Fibroblast of the conjunctiva (primary cell): ENCODE data around the gene PISD.
"Not testable (repeated sequence)": the region's sequence is repeated elsewhere in the genome, so short reads cannot be mapped to it uniquely, and the experiment has no call there.

Source experiments
- DNase-seq: peaks from one replicate; pipeline ENCODE4 v3.0.0-alpha.2; 2010; ENCODE audit warnings: low read depth

The PISD gene

DNA sequence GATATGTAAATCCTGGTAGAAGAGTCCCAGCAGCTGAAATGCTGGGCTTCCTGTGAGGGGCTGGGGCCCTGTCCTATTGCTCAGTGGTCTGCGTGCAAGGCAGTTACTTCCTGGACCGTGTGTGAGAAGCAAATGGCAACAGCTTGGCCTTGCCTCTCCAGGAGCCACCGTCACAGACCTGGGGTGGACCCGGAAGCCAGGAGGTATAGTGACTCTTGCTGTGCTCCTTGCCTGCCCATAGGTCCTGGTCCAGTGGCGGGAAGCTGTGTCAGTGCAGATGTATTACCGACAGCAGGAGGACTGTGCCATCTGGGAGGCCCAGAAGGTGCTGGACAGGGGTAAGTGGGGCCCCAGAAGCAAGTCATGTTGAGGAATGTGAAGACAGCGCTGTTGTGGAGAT lies 54.3 kb downstream of the PISD start:
- DNase-seq, result no peak

DNA sequence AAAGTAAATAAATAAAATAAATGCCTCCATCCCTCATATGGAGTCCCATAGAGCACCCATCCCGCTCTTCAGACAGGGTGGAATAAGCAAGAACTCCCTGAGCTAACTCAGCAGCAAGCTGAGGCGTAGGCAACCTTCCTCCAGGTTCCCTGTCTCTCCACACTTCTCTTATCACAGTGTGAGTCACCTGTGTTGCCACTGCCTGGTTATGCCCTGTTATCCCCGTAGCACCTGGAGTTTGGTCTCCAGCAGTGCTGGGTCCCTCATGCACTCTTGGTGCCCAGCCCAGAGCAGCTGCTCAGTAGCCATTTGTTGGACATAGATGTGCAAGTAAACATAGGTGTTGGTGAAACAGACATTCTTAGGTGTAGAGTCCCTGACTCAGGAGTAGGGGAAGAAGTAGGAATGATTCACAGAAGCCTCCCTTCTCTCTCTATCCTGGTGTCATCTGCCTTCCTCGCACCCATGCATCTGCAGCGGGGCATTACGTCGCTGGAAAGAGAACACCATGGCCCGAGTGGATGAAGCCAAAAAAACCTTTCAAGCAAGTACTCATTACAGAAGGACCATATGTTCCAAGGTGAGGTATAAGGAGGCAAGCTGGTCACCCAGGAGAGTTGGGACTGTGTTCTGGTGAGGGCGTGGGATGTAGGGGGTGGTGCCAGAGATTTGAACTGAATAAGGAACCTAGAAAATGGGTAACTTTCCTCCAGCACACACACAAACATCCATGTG lies 56.0 kb downstream of the PISD start:
- no peak for DNase-seq

DNA sequence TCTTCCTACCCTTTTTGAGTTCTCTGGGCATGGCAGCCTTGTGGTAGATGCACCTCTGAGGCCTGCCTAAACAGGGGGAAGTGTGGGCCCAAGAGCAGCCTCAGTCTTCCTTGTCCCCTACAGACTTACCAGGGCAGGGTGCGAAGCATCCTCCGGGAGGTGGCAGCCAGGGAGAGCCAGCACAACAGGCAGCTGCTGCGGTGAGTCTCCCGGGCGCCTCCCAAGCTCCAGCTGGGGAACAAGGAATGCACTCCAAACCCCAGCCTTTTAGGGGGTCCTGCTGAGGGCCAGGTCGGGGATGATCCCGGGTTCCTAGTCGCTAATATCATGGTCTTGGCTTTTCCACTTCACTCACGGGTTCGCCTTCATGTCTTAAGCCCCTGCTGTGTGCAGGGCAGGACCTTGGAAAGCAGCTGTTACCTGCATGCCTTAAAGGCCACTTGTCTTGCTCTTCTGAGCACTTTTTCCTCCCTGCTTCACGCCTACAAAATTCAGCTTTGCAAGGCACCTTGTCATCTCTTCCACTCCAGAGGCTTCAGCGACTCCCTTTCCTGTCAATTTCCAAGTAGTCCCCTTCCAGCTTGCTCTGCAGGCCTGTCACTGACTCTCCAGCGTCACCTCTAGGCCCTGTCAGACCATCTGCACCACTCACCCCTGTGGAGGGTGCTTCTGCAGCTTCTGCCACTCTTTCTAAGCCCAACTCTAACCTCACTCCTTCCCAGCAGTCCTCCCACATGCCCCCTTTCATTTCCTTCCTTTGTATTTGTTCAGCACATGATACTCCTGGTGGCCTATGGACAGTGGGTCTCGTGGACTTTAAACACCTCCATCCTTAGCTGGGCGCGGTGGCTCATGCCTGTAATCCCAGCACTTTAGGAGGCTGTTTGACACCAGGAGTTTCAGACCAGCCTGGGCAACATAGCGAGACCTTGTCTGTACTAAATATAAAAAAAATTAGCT lies 57.0 kb downstream of the PISD start:
- DNase-seq, result no peak

GRCh38 chr22:31604137-31604705 lies 57.8 kb downstream of the PISD start:
- no peak for DNase-seq

DNA sequence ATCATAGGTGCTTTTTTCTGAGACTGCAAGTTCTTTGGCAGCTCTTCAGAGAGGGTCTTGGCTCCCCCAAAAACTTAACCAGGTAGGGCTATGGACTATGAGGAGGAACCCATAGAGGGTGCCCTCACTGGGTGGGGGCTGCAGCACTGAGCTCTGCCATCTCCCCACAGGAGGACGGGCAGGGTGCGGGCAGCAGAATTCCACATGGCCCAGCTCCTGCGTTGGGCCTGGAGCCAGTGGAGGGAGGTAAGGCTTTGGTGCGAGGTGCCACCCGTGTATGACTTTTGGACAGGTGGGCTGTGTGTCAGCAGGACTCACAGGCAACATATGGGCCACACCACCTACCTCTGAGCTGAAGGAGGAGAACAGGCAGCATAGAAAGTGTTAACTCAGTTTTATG lies 58.4 kb downstream of the PISD start:
- DNase-seq, result no peak

GRCh38 chr22:31603081-31603525 lies 58.9 kb downstream of the PISD start:
- no peak for DNase-seq

- peak; percentile 36 for DNase-seq
Observed at GRCh38 chr22:31602259-31602952, 59.6 kb downstream of the PISD start.

- DNase-seq, result no peak
Observed at GRCh38 chr22:31595271-31595670, 66.7 kb downstream of the PISD start.

- DNase-seq, result not testable (repeated sequence)
Observed at GRCh38 chr22:31590161-31590560, 71.9 kb downstream of the PISD start.

DNA sequence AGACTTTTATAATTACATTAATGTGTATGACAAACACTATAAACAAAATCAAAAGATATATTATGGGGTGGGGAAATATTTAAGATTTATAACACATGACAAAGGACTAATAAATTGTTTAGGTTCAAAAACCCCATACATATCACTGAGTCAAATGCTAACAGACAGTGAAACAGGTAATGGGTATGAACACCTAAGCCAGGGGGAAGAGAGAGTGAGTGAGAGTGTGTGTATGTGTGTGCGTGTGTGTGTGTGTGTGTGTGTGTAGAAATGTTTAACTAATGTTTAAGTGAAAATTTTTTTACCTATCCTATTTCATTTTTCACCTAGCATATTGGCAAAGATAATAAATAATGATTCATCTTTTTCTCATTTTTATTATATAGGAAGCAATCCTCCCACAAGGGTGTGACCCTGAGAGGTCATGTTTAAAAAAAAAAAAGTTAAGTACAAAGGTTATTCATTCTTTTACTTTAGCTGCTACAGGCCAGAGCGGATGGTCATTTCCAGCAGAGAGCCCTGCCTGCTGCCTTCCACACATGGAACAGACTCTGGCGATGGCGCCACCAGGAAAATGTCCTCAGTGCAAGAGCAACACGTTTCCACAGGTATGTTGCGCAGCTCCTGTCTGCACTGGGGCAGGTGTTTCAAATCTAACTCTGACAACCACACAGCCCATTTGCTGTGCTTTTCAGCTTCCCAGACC lies 72.9 kb downstream of the PISD start:
- no peak for DNase-seq

- DNase-seq, result peak; percentile 69
Observed at GRCh38 chr22:31586137-31586920, 75.7 kb downstream of the PISD start.

- peak; percentile 13 for DNase-seq
Observed at GRCh38 chr22:31585161-31585859, 76.7 kb downstream of the PISD start.

GRCh38 chr22:31584804-31585160 lies 77.2 kb downstream of the PISD start:
- no peak for DNase-seq

DNA sequence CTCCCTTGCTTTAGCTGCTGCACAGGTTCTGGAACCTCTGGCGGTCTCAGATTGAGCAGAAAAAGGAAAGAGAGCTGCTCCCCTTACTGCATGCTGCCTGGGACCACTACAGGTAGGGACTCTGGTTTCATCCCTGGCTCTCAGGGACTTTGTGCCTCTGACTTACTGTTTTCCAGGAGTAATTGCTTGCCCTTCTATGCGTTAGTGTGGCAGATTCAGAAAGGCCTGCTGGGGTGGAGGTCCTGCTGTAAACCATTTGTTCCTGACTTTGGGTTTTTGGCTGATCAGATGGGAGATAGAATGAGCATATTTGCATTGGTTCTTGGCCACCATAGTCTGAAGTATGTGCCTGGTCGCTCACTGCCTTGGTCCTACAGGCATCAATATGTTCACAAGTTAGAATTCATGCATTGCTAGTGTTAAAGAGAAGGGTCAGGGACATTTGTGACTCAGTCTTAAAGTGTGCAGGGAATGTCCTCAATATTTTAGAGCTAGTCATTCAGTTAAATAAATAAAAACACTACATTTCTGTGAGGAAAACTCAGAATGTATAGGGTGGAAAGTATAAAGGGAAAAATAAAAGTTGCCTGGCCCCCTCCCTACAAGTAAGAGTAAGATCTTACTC lies 78.0 kb downstream of the PISD start:
- DNase-seq, result no peak

- no peak for DNase-seq
Observed at GRCh38 chr22:31579835-31580242, 82.2 kb downstream of the PISD start.

- no peak for DNase-seq
Observed at GRCh38 chr22:31578171-31578570, 83.8 kb downstream of the PISD start.

DNA sequence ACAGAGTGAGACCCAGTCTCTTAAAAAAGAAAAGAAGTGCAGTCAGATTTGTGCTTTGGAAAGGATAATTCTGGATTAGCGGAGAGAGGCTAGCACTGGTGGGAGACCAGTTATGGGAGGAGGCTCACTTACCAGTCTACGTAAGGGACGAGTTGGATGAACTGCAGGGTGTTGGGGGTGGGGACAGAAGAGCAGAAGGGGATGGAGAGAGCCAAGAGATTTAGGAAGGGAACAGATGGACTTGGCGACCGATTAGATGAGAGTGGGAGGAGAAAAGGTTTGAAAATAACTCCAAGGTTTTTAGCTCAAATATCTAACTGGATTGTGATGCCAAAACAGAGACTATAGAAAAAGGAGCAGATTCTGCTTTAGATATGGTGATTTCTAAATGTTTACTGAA lies 84.3 kb downstream of the PISD start:
- no peak for DNase-seq

- no peak for DNase-seq
Observed at GRCh38 chr22:31575190-31575589, 86.8 kb downstream of the PISD start.

GRCh38 chr22:31574055-31574670 lies 87.9 kb downstream of the PISD start:
- peak; percentile 61 for DNase-seq
